ENCODE measurements around the gene APOBEC3F. TPM values are rescaled to one million over a fixed set of nuclear protein-coding genes. Genes with fewer than 3 reads are reported as not detected.
A peak's percentile ranks its signal among the peaks of the same experiment; 100 is the strongest.

Gene APOBEC3F
- total and polyA plus RNA-seq, 7 experiments from 2014 or later: 4.9 to 40.4 (median 12.7) TPM

DNA sequence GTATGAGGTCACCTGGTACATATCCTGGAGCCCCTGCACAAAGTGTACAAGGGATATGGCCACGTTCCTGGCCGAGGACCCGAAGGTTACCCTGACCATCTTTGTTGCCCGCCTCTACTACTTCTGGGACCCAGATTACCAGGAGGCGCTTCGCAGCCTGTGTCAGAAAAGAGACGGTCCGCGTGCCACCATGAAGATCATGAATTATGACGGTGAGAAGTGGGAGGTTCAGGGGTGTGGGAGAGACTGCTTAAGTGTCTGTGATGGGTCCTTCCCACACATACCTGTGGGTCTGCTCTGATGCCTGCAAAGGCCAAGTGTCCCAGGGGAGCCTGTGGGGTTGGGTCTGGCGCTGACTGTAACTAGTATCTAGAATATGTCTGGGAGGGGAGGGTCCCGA, 40.4 kb downstream of the APOBEC3F start:
- POLR2A ChIA-PET: interaction anchor here (0.9 kb wide), 1 partner anchor 8 kb away, joined by 4 read pairs; no protein-coding TSS in a partner anchor
- Mint-ChIP-seq H3K4me3 (no peak overlapping the region), H3K9me3 (no peaks in the 10 kb centered on the region), H3K36me3 (peaks cover 7 to 31% (median 9%) of the 10 kb centered on the region in 5 donors), H3K27ac (peak overlapping the region in 3 of 9 donors; percentile 3 to 73 (median 29)), H3K27me3 (no peaks in the 10 kb centered on the region), H3K4me1 (peaks cover 17 to 59% (median 30%) of the 10 kb centered on the region in 7 donors)
- Histone ChIP-seq H3K27ac (ENCODE audit: low read depth, low read length) (no peak overlapping the region), H3K9me3 (ENCODE audit: control insufficient read depth in 2 of 3, low read length in 3 of 3) (no peaks in the 10 kb centered on the region), H3K4me3 (ENCODE audit: low read length) (peak overlapping the region; percentile 6), H3K4me1 (ENCODE audit: control insufficient read depth in 2 of 2, insufficient read depth in 2 of 2, low read length in 2 of 2) (peaks cover 4 to 47% of the 10 kb centered on the region in 2 donors), H3K36me3 (ENCODE audit: control insufficient read depth in 2 of 3, insufficient read depth in 3 of 3, low read length in 3 of 3) (peaks cover 9 to 26% (median 14%) of the 10 kb centered on the region in 3 experiments), H3K27me3 (ENCODE audit: control insufficient read depth in 2 of 2, insufficient read depth in 2 of 2, low read length in 2 of 2) (no peaks in the 10 kb centered on the region)
- CTCF ChIA-PET: no interaction called here
- intact Hi-C loops (cut with micrococcal nuclease): no loop called here
- ATAC-seq: no peak
- no peak for DNase-seq

DNA sequence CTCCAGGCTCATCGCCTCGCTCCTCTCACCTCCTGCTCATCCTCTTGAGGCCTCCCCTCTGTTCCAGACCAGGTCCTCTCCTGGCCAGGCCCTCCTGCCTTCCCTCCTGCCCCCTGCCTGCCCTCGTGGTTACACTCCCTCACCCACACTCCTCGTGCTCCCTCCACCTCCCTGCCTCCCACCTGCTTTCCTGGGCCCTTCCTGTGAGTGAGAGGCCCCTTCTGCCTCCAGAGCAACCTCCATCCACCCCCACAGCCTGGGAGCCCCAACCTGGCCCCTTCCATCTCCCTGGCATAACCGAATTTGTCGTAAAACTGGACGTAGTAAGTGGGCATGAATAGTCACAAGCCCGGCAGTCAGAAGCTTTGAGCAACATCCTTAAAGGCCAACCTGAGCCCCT, 40.9 kb downstream of the APOBEC3F start:
- H3K4me1 ChIP-seq (ENCODE audit: control insufficient read depth in 2 of 2, insufficient read depth in 2 of 2, low read length in 2 of 2): peaks cover 4 to 51% of the 10 kb centered on the region in 2 donors
- peaks cover 13 to 60% (median 25%) of the 10 kb centered on the region in 7 donors for H3K4me1 Mint-ChIP-seq
- no peaks in the 10 kb centered on the region for H3K27me3 Mint-ChIP-seq
- H3K4me3 ChIP-seq (ENCODE audit: low read length): peak overlapping the region; percentile 6
- no peaks in the 10 kb centered on the region for H3K27me3 ChIP-seq (ENCODE audit: control insufficient read depth in 2 of 2, insufficient read depth in 2 of 2, low read length in 2 of 2)
- H3K27ac ChIP-seq (ENCODE audit: low read depth, low read length): no peak overlapping the region
- ATAC-seq (no peak), DNase-seq (no peak)
- intact Hi-C loops (cut with micrococcal nuclease): no loop called here
- H3K4me3 Mint-ChIP-seq: no peak overlapping the region
- H3K9me3 ChIP-seq (ENCODE audit: control insufficient read depth in 2 of 3, low read length in 3 of 3): no peaks in the 10 kb centered on the region
- H3K9me3 Mint-ChIP-seq: no peaks in the 10 kb centered on the region
- POLR2A ChIA-PET: interaction anchor here (0.6 kb wide), 1 partner anchor 11 kb away, joined by 3 read pairs; no protein-coding TSS in a partner anchor
- peak overlapping the region in 3 of 9 donors; percentile 26 to 73 (median 51) for H3K27ac Mint-ChIP-seq
- H3K36me3 ChIP-seq (ENCODE audit: control insufficient read depth in 2 of 3, insufficient read depth in 3 of 3, low read length in 3 of 3): peaks cover 9 to 31% (median 14%) of the 10 kb centered on the region in 3 experiments
- peaks cover 7 to 33% (median 9%) of the 10 kb centered on the region in 5 donors for H3K36me3 Mint-ChIP-seq
- CTCF ChIA-PET: interaction anchor here (1.0 kb wide), 1 partner anchor 239 kb away, joined by 3 read pairs; no protein-coding TSS in a partner anchor

DNA sequence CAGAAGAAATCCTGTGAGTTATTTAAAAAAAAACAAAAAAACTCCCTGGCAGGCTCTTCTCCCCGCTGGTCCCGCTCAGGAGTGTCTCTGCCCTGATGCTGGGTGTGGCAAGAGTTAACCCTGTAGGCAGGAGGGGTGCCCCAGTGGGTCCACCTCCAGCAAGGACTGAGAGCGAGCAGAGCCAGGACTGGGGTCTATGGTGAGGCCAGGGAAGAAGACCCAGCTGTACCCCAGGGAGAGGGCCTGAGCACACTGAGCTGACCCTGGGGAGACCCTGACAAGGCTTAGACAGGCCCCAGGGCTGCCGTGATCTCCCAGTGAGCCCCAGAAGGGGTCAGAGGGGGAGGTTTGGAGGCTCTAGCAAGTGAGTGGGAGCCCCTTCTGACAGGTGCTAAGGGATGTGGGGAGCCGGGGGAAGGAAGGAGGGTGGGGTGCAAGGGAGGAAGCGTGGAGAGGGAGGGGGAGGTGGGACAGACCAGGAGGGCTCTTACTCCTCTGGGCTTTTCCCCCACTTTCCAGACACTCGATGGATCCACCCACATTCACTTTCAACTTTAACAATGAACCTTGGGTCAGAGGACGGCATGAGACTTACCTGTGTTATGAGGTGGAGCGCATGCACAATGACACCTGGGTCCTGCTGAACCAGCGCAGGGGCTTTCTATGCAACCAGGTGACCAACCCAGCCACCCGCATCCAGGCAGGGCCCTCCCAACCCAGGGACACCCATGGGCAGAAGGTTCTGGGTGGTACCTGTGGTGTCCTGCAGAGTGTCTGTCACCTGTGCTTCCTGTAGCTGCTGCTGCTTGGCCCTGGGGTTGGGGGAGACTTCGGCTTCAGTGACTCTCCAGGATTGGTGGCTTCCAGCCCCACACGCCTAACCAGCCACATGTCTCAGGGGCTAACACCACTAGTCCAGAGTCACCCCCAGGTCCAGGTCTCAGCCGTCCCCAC, 42.8 kb downstream of the APOBEC3F start:
- intact Hi-C loops (cut with micrococcal nuclease): no loop called here
- H3K27ac Mint-ChIP-seq: peak overlapping the region in 1 of 9 donors; percentile 52
- ChIA-PET CTCF (no interaction called here), POLR2A (interaction anchor here (1.2 to 1.7 kb wide), 2 partner anchors 11 to 15 kb away, joined by 3 to 4 read pairs; no protein-coding TSS in a partner anchor)
- H3K4me3 Mint-ChIP-seq: no peak overlapping the region
- no peaks in the 10 kb centered on the region for H3K27me3 Mint-ChIP-seq
- H3K27me3 ChIP-seq (ENCODE audit: control insufficient read depth in 2 of 2, insufficient read depth in 2 of 2, low read length in 2 of 2): no peaks in the 10 kb centered on the region
- H3K9me3 ChIP-seq (ENCODE audit: control insufficient read depth in 2 of 3, low read length in 3 of 3): no peaks in the 10 kb centered on the region
- H3K4me3 ChIP-seq (ENCODE audit: low read length): no peak overlapping the region
- H3K4me1 Mint-ChIP-seq: peaks cover 0 to 61% (median 23%) of the 10 kb centered on the region in 7 donors
- no peak for DNase-seq
- no peaks in the 10 kb centered on the region for H3K9me3 Mint-ChIP-seq
- peaks cover 0 to 69% of the 10 kb centered on the region in 2 donors for H3K4me1 ChIP-seq (ENCODE audit: control insufficient read depth in 2 of 2, insufficient read depth in 2 of 2, low read length in 2 of 2)
- H3K36me3 Mint-ChIP-seq: peaks cover 8 to 35% (median 15%) of the 10 kb centered on the region in 5 donors
- ATAC-seq: no peak
- peaks cover 9 to 38% (median 14%) of the 10 kb centered on the region in 3 experiments for H3K36me3 ChIP-seq (ENCODE audit: control insufficient read depth in 2 of 3, insufficient read depth in 3 of 3, low read length in 3 of 3)
- no peak overlapping the region for H3K27ac ChIP-seq (ENCODE audit: low read depth, low read length)

DNA sequence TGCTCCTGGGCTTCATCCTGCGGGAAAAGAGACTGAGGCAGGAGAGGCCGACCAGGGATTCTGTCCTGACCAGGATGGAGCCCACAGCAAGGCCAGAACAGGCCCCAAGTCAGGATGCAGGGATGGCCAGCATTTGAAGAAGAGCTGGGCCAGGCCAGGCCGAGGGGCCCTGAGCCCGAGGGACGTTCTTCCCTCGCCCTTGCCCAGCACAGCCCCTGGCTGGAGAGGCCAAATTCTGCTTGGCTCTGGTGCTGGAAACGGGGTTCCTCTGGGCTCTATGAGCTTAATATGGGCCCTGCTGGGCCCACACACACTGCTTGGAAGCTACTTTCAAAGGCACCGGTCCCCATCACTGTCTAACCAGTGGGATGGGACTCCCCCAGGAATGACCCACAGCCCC, 44.0 kb downstream of the APOBEC3F start:
- Histone ChIP-seq H3K27ac (ENCODE audit: low read depth, low read length) (no peak overlapping the region), H3K36me3 (ENCODE audit: control insufficient read depth in 2 of 3, insufficient read depth in 3 of 3, low read length in 3 of 3) (peaks cover 9 to 38% (median 14%) of the 10 kb centered on the region in 3 experiments), H3K4me3 (ENCODE audit: low read length) (no peak overlapping the region), H3K27me3 (ENCODE audit: control insufficient read depth in 2 of 2, insufficient read depth in 2 of 2, low read length in 2 of 2) (no peaks in the 10 kb centered on the region), H3K9me3 (ENCODE audit: control insufficient read depth in 2 of 3, low read length in 3 of 3) (no peaks in the 10 kb centered on the region), H3K4me1 (ENCODE audit: control insufficient read depth in 2 of 2, insufficient read depth in 2 of 2, low read length in 2 of 2) (peaks cover 5 to 80% of the 10 kb centered on the region in 2 donors)
- H3K4me1 Mint-ChIP-seq: peaks cover 0 to 69% (median 24%) of the 10 kb centered on the region in 7 donors
- peaks cover 8 to 35% (median 15%) of the 10 kb centered on the region in 5 donors for H3K36me3 Mint-ChIP-seq
- DNase-seq (no peak), ATAC-seq (no peak)
- ChIA-PET CTCF (no interaction called here), POLR2A (interaction anchor here (0.6 to 1.7 kb wide), 4 partner anchors 10 to 68 kb away, joined by 3 to 4 read pairs (median 4); no protein-coding TSS in a partner anchor)
- intact Hi-C loops (cut with micrococcal nuclease): no loop called here
- peak overlapping the region in 1 of 9 donors; percentile 36 for H3K27ac Mint-ChIP-seq
- no peaks in the 10 kb centered on the region for H3K9me3 Mint-ChIP-seq
- no peaks in the 10 kb centered on the region for H3K27me3 Mint-ChIP-seq
- H3K4me3 Mint-ChIP-seq: no peak overlapping the region

DNA sequence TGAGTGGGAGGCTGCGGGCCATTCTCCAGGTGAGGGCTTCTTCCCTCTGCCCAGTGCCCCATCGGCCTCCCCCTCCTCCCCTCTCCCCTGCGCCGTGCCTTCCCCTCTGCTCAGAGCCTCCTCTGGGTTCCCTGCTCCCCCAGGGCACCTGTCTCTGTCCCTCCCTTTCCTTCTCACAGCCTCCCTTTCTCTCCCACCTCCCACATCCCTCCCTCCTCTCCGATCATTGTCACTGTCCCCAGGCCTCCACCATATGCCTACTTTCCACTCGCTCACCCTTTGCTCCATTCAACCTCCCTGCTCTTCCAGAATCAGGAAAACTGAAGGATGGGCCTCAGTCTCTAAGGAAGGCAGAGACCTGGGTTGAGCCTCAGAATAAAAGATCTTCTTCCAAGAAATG, 46.4 kb downstream of the APOBEC3F start:
- no peaks in the 10 kb centered on the region for H3K27me3 Mint-ChIP-seq

DNA sequence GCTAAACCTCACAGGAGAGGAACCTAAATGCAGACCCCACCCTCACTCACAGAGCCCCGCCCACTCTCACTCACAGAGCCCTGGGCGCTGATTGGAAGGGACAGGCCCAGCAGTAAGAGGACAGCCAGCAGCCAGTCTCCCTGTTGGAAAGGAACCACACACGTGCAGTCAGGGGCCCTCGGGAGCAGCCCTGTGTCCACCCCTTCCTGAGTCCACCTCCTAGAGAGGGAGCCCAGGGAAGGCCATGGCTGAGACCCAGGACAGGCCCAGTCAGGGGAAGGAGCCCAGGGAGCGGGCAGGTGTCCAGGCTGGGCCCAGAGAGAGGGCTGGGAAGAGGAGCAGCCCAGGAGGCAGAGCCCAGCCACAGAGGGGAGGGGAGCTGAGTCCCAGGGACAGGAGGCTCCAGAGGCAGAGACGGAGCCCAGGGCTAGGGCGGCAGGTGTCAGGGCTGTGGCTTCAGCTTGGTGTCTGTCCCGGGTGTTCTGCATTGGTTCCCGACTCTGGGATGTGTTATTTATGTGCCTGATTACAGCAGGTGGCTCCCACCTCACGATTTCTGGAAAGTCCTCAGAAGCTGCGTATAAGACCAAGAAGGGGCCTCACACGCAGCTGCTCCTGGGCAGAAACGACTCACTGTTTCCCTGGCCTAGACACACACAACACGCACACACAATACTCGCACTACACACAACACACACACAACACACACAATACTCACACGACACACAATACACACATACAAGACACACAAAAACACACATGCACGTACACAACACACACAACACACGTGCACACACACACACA, 47.4 kb downstream of the APOBEC3F start:
- intact Hi-C loops (cut with micrococcal nuclease): no loop called here
- Mint-ChIP-seq H3K36me3 (peaks cover 0 to 13% (median 7%) of the 10 kb centered on the region in 5 donors), H3K4me3 (peak overlapping the region in 4 of 10 donors; percentile 6 to 41 (median 24)), H3K9me3 (no peaks in the 10 kb centered on the region), H3K27me3 (no peaks in the 10 kb centered on the region), H3K27ac (peak overlapping the region; percentile 24 to 97 (median 75)), H3K4me1 (peaks cover 17 to 75% (median 52%) of the 10 kb centered on the region in 7 donors)
- CTCF ChIA-PET: no interaction called here
- Histone ChIP-seq H3K4me1 (ENCODE audit: control insufficient read depth in 2 of 2, insufficient read depth in 2 of 2, low read length in 2 of 2) (peaks cover 34 to 76% of the 10 kb centered on the region in 2 donors), H3K27ac (ENCODE audit: low read depth, low read length) (no peak overlapping the region), H3K9me3 (ENCODE audit: control insufficient read depth in 2 of 3, low read length in 3 of 3) (no peaks in the 10 kb centered on the region), H3K4me3 (ENCODE audit: low read length) (no peak overlapping the region), H3K36me3 (ENCODE audit: control insufficient read depth in 2 of 3, insufficient read depth in 3 of 3, low read length in 3 of 3) (peaks cover 0 to 11% (median 5%) of the 10 kb centered on the region in 3 experiments), H3K27me3 (ENCODE audit: control insufficient read depth in 2 of 2, insufficient read depth in 2 of 2, low read length in 2 of 2) (no peaks in the 10 kb centered on the region)
- POLR2A ChIA-PET: no interaction called here
- ATAC-seq (no peak), DNase-seq (no peak)

More for the DNA sequence above, 46.4 kb downstream of the APOBEC3F start:
- Histone ChIP-seq H3K36me3 (ENCODE audit: control insufficient read depth in 2 of 3, insufficient read depth in 3 of 3, low read length in 3 of 3) (peaks cover 0 to 14% (median 5%) of the 10 kb centered on the region in 3 experiments), H3K4me1 (ENCODE audit: control insufficient read depth in 2 of 2, insufficient read depth in 2 of 2, low read length in 2 of 2) (peaks cover 28 to 75% of the 10 kb centered on the region in 2 donors), H3K27ac (ENCODE audit: low read depth, low read length) (no peak overlapping the region), H3K27me3 (ENCODE audit: control insufficient read depth in 2 of 2, insufficient read depth in 2 of 2, low read length in 2 of 2) (no peaks in the 10 kb centered on the region), H3K4me3 (ENCODE audit: low read length) (no peak overlapping the region), H3K9me3 (ENCODE audit: control insufficient read depth in 2 of 3, low read length in 3 of 3) (no peaks in the 10 kb centered on the region)
- Mint-ChIP-seq H3K36me3 (peaks cover 0 to 17% (median 7%) of the 10 kb centered on the region in 5 donors), H3K9me3 (no peaks in the 10 kb centered on the region), H3K4me1 (peaks cover 7 to 73% (median 43%) of the 10 kb centered on the region in 7 donors), H3K4me3 (peak overlapping the region in 1 of 10 donors; percentile 26), H3K27ac (peak overlapping the region in 7 of 9 donors; percentile 30 to 97 (median 66))
- no peak for ATAC-seq
- POLR2A ChIA-PET: no interaction called here
- CTCF ChIA-PET: no interaction called here
- no peak for DNase-seq
- intact Hi-C loops (cut with micrococcal nuclease): no loop called here

Data from naive thymus-derived CD4-positive, alpha-beta T cell (primary cell).